Body of pancreas (tissue), 2 donors: ENCODE data around the gene FATE1. TPM values are rescaled to one million over a fixed set of nuclear protein-coding genes. Genes with fewer than 3 reads are reported as not detected.

ENCODE experiments used
- total RNA-seq, 2 donors: library from RNA; depleted of rRNA; stranded (reverse); fragments of >200 nt; gene quantifications; one replicate each; pipeline ENCODE4 v1.1.0, GENCODE V29; 2016

Gene FATE1
- total RNA-seq, 2 donors from 2014 or later, result not detected

Other genes starting within 250 kb of the FATE1 start
- not detected for gene PASD1, start 152.4 kb upstream of the FATE1 start, total RNA-seq
- gene PRRG3, start 20.6 kb upstream of the FATE1 start, total RNA-seq, result 1 to 10 TPM in 1 of 2 donors, under 1 TPM in 1; 0.33 to 1.0 TPM
- gene CNGA2, start 18.7 kb downstream of the FATE1 start, total RNA-seq, result not detected
- not detected for gene MAGEA4, start 196.9 kb downstream of the FATE1 start, total RNA-seq